ENCODE results near the gene GAB2.

- TF ChIP-seq POLR2A (IDR thresholded peaks at IDR 0.05; ENCODE audit: low read length) = no peak
- TF ChIP-seq GATA1 (IDR thresholded peaks at IDR 0.05; ENCODE audit: low read depth, low read length) = no peak
These were observed 198.0 kb downstream of the GAB2 start for GRCh38 chr11:78219493-78220217.

Data from erythroblast (primary cell).